ENCODE data around the gene CGB3.

Gene CGB3

GRCh38 chr19:49067554-49067953 lies 43.4 kb upstream of the CGB3 start:
- Histone ChIP-seq H2AFZ (ENCODE audit: low read depth, low read length) (no peak overlapping the region), H3K14ac (ENCODE audit: low read length in 2 of 2) (no peak overlapping the region), H4K8ac (ENCODE audit: low read length) (no peak overlapping the region), H2AK5ac (ENCODE audit: low read length, severe bottlenecking) (no peak overlapping the region), H2BK12ac (ENCODE audit: low read length in 2 of 2) (no peak overlapping the region), H3K23ac (ENCODE audit: low read length in 2 of 2) (no peak overlapping the region), H3K4ac (ENCODE audit: low read depth in 1 of 2, low read length in 2 of 2) (no peak overlapping the region), H3K27ac (ENCODE audit: low read length, poor library complexity, severe bottlenecking) (no peak overlapping the region), H4K91ac (ENCODE audit: low read length) (no peak overlapping the region), H3K4me2 (ENCODE audit: low read length, poor library complexity, severe bottlenecking) (no peak overlapping the region), H3K9ac (ENCODE audit: low read length) (no peak overlapping the region), H3K27me3 (ENCODE audit: control insufficient read depth in 1 of 2, insufficient read depth in 1 of 2, low read length in 2 of 2) (peaks cover 81 to 86% of the 10 kb centered on the region in 2 experiments), H3K18ac (ENCODE audit: low read depth in 1 of 2, low read length in 2 of 2) (no peak overlapping the region), H3K4me1 (ENCODE audit: control insufficient read depth, insufficient read depth, low read depth, low read length) (peaks cover 22% of the 10 kb centered on the region), H2BK5ac (ENCODE audit: low read depth, low read length, poor library complexity, severe bottlenecking) (no peak overlapping the region), H2BK120ac (ENCODE audit: low read depth, low read length) (no peak overlapping the region), H3K36me3 (ENCODE audit: control insufficient read depth in 1 of 2, insufficient read depth in 2 of 2, low read depth in 1 of 2, low read length in 2 of 2) (no peaks in the 10 kb centered on the region), H3K9me3 (ENCODE audit: control insufficient read depth, low read length) (peaks cover 5% of the 10 kb centered on the region), H3K4me3 (ENCODE audit: insufficient read depth in 1 of 2, low read depth in 1 of 2, low read length in 2 of 2) (no peak overlapping the region), H2BK15ac (ENCODE audit: low read depth, poor library complexity, severe bottlenecking) (no peak overlapping the region), H3K79me1 (replicated peaks; ENCODE audit: low read length, poor library complexity, severe bottlenecking) (no peaks in the 10 kb centered on the region)
- 68% methylated on average over 3 of the region's 3 CpGs for WGBS
- no peak for DNase-seq

- no peak overlapping the region for H3K4me2 ChIP-seq (ENCODE audit: low read length, poor library complexity, severe bottlenecking)
- H3K36me3 ChIP-seq (ENCODE audit: control insufficient read depth in 1 of 2, insufficient read depth in 2 of 2, low read depth in 1 of 2, low read length in 2 of 2), result peaks cover 0 to 4% of the 10 kb centered on the region in 2 experiments
- 61% methylated on average over 7 of the region's 13 CpGs for WGBS
- peaks cover 15% of the 10 kb centered on the region for H3K4me1 ChIP-seq (ENCODE audit: control insufficient read depth, insufficient read depth, low read depth, low read length)
- H4K91ac ChIP-seq (ENCODE audit: low read length), result no peak overlapping the region
- H2AK5ac ChIP-seq (ENCODE audit: low read length, severe bottlenecking), result no peak overlapping the region
- H2BK15ac ChIP-seq (ENCODE audit: low read depth, poor library complexity, severe bottlenecking), result no peak overlapping the region
- peak overlapping the region in 1 of 2 experiments; percentile 64 for H3K23ac ChIP-seq (ENCODE audit: low read length in 2 of 2)
- peaks cover 5% of the 10 kb centered on the region for H3K9me3 ChIP-seq (ENCODE audit: control insufficient read depth, low read length)
- no peak overlapping the region for H2AFZ ChIP-seq (ENCODE audit: low read depth, low read length)
- no peak overlapping the region for H2BK12ac ChIP-seq (ENCODE audit: low read length in 2 of 2)
- H3K27me3 ChIP-seq (ENCODE audit: control insufficient read depth in 1 of 2, insufficient read depth in 1 of 2, low read length in 2 of 2), result peaks cover 72 to 84% of the 10 kb centered on the region in 2 experiments
- H3K9ac ChIP-seq (ENCODE audit: low read length), result no peak overlapping the region
- no peak overlapping the region for H2BK5ac ChIP-seq (ENCODE audit: low read depth, low read length, poor library complexity, severe bottlenecking)
- H3K14ac ChIP-seq (ENCODE audit: low read length in 2 of 2), result no peak overlapping the region
- H3K79me1 ChIP-seq (replicated peaks; ENCODE audit: low read length, poor library complexity, severe bottlenecking), result no peaks in the 10 kb centered on the region
- no peak overlapping the region for H3K4ac ChIP-seq (ENCODE audit: low read depth in 1 of 2, low read length in 2 of 2)
- no peak overlapping the region for H4K8ac ChIP-seq (ENCODE audit: low read length)
- no peak overlapping the region for H3K27ac ChIP-seq (ENCODE audit: low read length, poor library complexity, severe bottlenecking)
- no peak for DNase-seq
- H2BK120ac ChIP-seq (ENCODE audit: low read depth, low read length), result no peak overlapping the region
- no peak overlapping the region for H3K18ac ChIP-seq (ENCODE audit: low read depth in 1 of 2, low read length in 2 of 2)
- H3K4me3 ChIP-seq (ENCODE audit: insufficient read depth in 1 of 2, low read depth in 1 of 2, low read length in 2 of 2), result no peak overlapping the region
Observed at GRCh38 chr19:49065905-49066512, 41.9 kb upstream of the CGB3 start.

- no peak within 1 kb of the TSS for H3K18ac ChIP-seq (ENCODE audit: low read depth in 1 of 2, low read length in 2 of 2)
- H3K14ac ChIP-seq (ENCODE audit: low read length in 2 of 2), result peak within 1 kb of the TSS in 1 of 2 experiments; percentile 4
- H3K23ac ChIP-seq (ENCODE audit: low read length in 2 of 2), result peak within 1 kb of the TSS in 1 of 2 experiments; percentile 10
- H4K8ac ChIP-seq (ENCODE audit: low read length), result no peak within 1 kb of the TSS
- H2BK120ac ChIP-seq (ENCODE audit: low read depth, low read length), result peak within 1 kb of the TSS; percentile 68
- peak within 1 kb of the TSS; percentile 80 for H3K4me2 ChIP-seq (ENCODE audit: low read length, poor library complexity, severe bottlenecking)
- DNase-seq, result peak; percentile 59
- H2BK15ac ChIP-seq (ENCODE audit: low read depth, poor library complexity, severe bottlenecking), result peak within 1 kb of the TSS; percentile 46
- WGBS, result 2% methylated on average over 35 of the region's 53 CpGs
- peaks cover 62 to 82% of the 10 kb centered on the region in 2 experiments for H3K27me3 ChIP-seq (ENCODE audit: control insufficient read depth in 1 of 2, insufficient read depth in 1 of 2, low read length in 2 of 2)
- H3K9ac ChIP-seq (ENCODE audit: low read length), result no peak within 1 kb of the TSS
- H3K79me1 ChIP-seq (replicated peaks; ENCODE audit: low read length, poor library complexity, severe bottlenecking), result peaks cover 2% of the 10 kb centered on the region
- H3K4me3 ChIP-seq (ENCODE audit: insufficient read depth in 1 of 2, low read depth in 1 of 2, low read length in 2 of 2), result peak within 1 kb of the TSS in 1 of 2 experiments; percentile 41
- no peak within 1 kb of the TSS for H2AK5ac ChIP-seq (ENCODE audit: low read length, severe bottlenecking)
- no peak within 1 kb of the TSS for H2AFZ ChIP-seq (ENCODE audit: low read depth, low read length)
- peaks cover 0 to 4% of the 10 kb centered on the region in 2 experiments for H3K36me3 ChIP-seq (ENCODE audit: control insufficient read depth in 1 of 2, insufficient read depth in 2 of 2, low read depth in 1 of 2, low read length in 2 of 2)
- H2BK12ac ChIP-seq (ENCODE audit: low read length in 2 of 2), result no peak within 1 kb of the TSS
- H2BK5ac ChIP-seq (ENCODE audit: low read depth, low read length, poor library complexity, severe bottlenecking), result no peak within 1 kb of the TSS
- H3K27ac ChIP-seq (ENCODE audit: low read length, poor library complexity, severe bottlenecking), result no peak within 1 kb of the TSS
- no peak within 1 kb of the TSS for H3K4ac ChIP-seq (ENCODE audit: low read depth in 1 of 2, low read length in 2 of 2)
- H4K91ac ChIP-seq (ENCODE audit: low read length), result no peak within 1 kb of the TSS
- H3K9me3 ChIP-seq (ENCODE audit: control insufficient read depth, low read length), result no peaks in the 10 kb centered on the region
- H3K4me1 ChIP-seq (ENCODE audit: control insufficient read depth, insufficient read depth, low read depth, low read length), result peaks cover 15% of the 10 kb centered on the region
Observed at GRCh38 chr19:49064768-49065611, 40.9 kb upstream of the CGB3 start, which contains the start of gene NTF4. TSS of gene NTF4 (minus strand) at chr19:49064818. CDS start at chr19:49061997, 2,821 bp downstream.

- no peak overlapping the region for H3K18ac ChIP-seq (ENCODE audit: low read depth in 1 of 2, low read length in 2 of 2)
- H4K91ac ChIP-seq (ENCODE audit: low read length), result no peak overlapping the region
- no peak overlapping the region for H2AFZ ChIP-seq (ENCODE audit: low read depth, low read length)
- H3K36me3 ChIP-seq (ENCODE audit: control insufficient read depth in 1 of 2, insufficient read depth in 2 of 2, low read depth in 1 of 2, low read length in 2 of 2), result peaks cover 0 to 4% of the 10 kb centered on the region in 2 experiments
- peaks cover 15% of the 10 kb centered on the region for H3K4me1 ChIP-seq (ENCODE audit: control insufficient read depth, insufficient read depth, low read depth, low read length)
- H3K4ac ChIP-seq (ENCODE audit: low read depth in 1 of 2, low read length in 2 of 2), result no peak overlapping the region
- peak overlapping the region; percentile 80 for H3K4me2 ChIP-seq (ENCODE audit: low read length, poor library complexity, severe bottlenecking)
- H2BK5ac ChIP-seq (ENCODE audit: low read depth, low read length, poor library complexity, severe bottlenecking), result no peak overlapping the region
- WGBS, result 63% methylated on average over 8 of the region's 10 CpGs
- H3K4me3 ChIP-seq (ENCODE audit: insufficient read depth in 1 of 2, low read depth in 1 of 2, low read length in 2 of 2), result no peak overlapping the region
- H3K9ac ChIP-seq (ENCODE audit: low read length), result no peak overlapping the region
- peaks cover 2% of the 10 kb centered on the region for H3K79me1 ChIP-seq (replicated peaks; ENCODE audit: low read length, poor library complexity, severe bottlenecking)
- no peak overlapping the region for H2BK120ac ChIP-seq (ENCODE audit: low read depth, low read length)
- H2AK5ac ChIP-seq (ENCODE audit: low read length, severe bottlenecking), result no peak overlapping the region
- peak overlapping the region in 1 of 2 experiments; percentile 10 for H3K23ac ChIP-seq (ENCODE audit: low read length in 2 of 2)
- peak overlapping the region in 1 of 2 experiments; percentile 4 for H3K14ac ChIP-seq (ENCODE audit: low read length in 2 of 2)
- H3K27ac ChIP-seq (ENCODE audit: low read length, poor library complexity, severe bottlenecking), result no peak overlapping the region
- H2BK15ac ChIP-seq (ENCODE audit: low read depth, poor library complexity, severe bottlenecking), result peak overlapping the region; percentile 46
- DNase-seq, result no peak
- no peaks in the 10 kb centered on the region for H3K9me3 ChIP-seq (ENCODE audit: control insufficient read depth, low read length)
- peaks cover 54 to 81% of the 10 kb centered on the region in 2 experiments for H3K27me3 ChIP-seq (ENCODE audit: control insufficient read depth in 1 of 2, insufficient read depth in 1 of 2, low read length in 2 of 2)
- no peak overlapping the region for H2BK12ac ChIP-seq (ENCODE audit: low read length in 2 of 2)
- no peak overlapping the region for H4K8ac ChIP-seq (ENCODE audit: low read length)
Observed at GRCh38 chr19:49064029-49064629, 40.0 kb upstream of the CGB3 start.
